HPDE6-E6E7 (cell line): ENCODE results near the gene DNAJC7.
"Not testable (repeated sequence)": the region's sequence is repeated elsewhere in the genome, so short reads cannot be mapped to it uniquely, and the experiment has no call there.

Experiments
- DNase-seq: peaks from one replicate; pipeline ENCODE4 v3.0.0; 2011; ENCODE audit warnings: missing footprints; ENCODE audit errors: extremely low spot score

Gene DNAJC7

GRCh38 chr17:42040818-42041217, 23.6 kb upstream of the DNAJC7 start:
- no peak for DNase-seq

DNA sequence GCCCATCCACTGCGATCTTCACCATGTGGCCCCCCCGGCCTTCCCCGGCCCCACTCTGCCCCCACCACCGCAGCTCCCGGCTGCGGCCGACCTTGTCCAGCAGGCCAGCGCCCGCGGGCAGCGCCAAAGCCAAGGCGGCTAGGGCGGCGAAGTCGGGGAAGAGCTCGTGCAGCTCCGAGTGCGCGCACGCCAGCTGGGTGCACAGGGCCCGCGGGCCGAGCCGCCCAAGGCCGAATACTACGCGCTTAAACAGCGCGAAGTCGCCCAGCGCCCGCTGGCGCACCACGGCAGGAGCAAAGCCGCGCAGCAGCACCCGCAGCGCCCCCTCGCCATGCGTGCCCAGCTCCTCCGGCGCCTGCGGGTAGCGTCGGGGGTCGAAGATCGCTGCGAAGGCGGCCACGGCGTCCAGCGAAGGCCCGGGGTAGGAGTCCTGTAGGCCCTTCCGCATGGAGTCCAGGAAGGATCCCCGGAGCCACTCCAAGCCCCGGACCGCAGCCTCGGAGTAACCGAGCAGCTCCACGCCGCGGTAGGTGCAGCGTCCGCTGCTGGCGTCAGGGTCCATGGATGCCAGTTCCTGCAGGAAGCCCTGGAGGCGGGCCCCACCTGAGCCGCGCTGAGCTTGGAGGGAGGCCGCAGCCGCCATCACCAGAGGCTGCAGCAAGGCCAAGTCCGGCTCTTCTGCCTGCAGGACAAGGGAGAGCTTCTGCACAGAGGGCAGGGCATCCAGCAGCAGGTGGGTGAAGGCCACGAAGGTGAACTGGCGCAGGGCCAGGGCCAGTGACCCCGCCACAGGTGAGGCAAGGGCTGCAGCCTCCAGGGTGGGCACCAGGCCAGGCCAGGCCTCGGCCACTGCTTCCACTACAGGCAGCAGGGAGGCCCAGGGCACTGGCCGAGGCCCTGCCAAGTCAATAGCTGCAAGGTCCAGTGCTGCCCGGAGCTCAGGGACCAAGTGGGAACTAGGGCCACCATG, 22.8 kb upstream of the DNAJC7 start:
- no peak for DNase-seq

DNA sequence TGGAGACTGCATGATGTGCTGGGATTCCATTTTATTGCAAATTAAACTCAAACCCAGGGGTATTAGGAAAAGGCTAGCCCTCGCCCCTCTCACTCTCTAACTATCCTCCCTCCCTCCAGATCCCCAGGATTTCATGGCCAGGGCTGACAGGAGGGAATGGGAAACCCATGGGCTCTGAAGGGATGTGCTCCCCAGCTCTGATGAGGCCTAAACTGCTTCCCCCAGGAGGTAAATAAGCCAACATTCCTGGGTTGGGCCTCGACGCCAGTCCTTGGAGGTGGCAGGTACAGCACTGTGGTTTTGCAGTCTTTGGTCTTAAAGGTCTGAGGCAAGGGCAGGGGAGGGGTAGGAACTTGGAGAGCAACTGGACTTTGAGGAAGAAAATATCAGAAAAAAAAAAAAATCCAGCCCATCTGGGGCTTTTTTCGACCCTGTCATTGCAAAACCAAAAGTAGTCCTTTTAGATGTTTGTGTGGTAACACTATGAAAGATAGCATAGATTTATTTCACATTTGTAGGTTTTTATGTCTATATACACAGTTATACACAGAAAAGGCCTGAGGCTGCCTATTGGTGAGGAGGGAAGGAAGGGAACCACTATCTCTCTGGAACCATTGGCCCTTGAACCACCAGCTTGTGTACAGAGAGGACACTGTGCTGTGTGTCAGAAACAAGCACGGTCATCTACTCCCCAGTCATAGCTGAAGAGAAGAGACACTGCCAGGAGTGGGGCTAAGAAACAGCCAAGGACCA, 21.2 kb upstream of the DNAJC7 start:
- no peak for DNase-seq

- no peak for DNase-seq
These were observed 16.8 kb upstream of the DNAJC7 start for GRCh38 chr17:42034059-42034458.

- DNase-seq, result no peak
These were observed 14.3 kb upstream of the DNAJC7 start for GRCh38 chr17:42031584-42031983.

- DNase-seq, result no peak
These were observed 11.5 kb upstream of the DNAJC7 start for GRCh38 chr17:42028791-42029127.

DNA sequence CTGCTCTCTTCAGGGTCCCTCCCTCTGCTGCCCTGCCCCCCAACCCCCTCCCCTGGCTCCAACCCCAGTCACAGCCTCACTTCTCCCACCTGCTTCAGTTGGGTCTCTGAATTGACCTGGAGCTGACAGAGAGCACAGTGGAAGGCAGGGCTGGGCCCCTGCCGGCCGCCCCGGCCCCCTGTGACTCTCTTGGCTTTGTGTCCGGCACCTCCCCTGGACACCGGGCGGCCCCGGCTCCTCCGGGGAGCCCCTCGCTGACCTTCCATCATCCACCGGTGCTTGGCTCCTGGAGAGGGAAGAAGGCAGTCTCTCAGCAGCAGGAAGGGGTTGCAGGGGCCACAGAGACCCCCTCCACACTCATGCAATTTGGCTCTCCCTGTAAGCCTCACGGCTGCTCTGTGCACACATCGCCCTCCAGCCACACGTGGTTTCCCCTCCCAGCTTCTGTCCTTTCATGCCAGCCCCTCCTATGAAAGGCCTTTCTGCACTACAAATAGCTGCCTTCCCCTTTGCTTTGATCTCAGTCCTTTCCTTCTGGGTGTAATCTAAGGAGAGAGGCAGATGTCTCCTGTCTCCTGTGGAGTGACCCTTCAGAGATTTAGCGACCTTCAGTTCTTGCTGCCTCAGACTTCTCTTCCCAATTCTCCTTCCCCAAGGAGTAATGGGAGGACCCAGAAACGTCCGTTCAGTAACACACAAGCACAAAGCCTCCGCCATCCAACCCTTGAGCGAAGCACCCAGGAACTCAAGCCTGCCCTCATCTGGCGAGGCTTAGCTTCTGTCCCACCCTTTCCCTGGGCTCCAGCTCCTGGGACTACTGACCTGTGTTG, 10.9 kb upstream of the DNAJC7 start:
- no peak for DNase-seq

DNA sequence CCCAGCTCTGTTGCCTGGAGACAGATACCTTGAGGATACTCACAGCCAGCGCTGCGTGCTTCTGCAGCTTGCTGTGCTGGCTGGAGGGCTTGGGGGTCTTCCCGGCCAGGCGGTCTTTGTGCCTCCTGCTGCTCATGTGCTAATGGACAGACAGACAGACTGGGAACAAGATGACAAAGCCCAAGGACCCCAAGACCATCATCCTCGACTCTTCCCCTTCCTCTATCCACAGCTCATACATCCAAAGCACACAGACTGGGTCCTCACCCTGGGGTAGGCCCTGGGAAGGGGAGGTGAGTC, 10.3 kb upstream of the DNAJC7 start:
- DNase-seq, result no peak

- DNase-seq, result no peak
These were observed 9.8 kb upstream of the DNAJC7 start for GRCh38 chr17:42026857-42027589.

DNA sequence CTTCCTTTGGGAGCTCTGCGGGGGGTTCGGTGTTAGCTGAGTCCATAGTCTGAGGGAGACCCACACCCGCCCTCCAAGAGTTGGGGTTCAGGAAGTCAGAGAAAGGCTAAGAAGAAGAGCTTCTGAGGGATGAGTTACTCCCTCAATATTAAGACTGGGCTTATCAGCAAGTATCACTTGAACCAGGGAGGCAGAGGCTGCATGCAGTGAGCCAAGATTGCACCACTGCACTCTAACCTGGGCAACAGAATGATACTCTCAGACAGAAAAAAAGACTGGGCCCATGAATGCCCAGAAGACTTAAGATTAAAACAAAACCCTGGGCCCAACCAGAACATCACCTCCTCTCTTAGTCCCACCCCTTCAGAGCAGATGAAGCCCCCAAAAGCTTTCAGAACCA, 8.7 kb upstream of the DNAJC7 start:
- DNase-seq, result no peak

DNA sequence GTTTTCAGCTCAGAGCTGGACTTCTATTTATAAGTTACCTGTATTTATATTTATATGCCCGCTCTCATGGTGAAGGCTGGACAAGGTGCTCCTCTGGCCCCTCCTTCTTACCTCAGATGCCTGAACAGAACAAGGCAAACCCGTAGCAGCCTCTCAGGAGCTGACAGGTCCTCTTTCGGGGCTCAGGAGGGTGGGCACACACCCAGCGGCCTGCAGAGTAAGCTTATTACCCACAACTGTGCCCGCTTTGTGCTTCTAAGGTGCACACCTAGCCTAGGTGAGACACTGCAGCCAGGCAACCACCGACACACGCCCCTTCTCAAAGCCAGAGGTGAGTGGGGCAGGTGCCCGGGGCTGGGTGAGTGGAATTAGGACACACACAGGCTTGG, 7.9 kb upstream of the DNAJC7 start:
- DNase-seq, result no peak

- DNase-seq, result no peak
These were observed 6.5 kb upstream of the DNAJC7 start for GRCh38 chr17:42023524-42024349.

DNA sequence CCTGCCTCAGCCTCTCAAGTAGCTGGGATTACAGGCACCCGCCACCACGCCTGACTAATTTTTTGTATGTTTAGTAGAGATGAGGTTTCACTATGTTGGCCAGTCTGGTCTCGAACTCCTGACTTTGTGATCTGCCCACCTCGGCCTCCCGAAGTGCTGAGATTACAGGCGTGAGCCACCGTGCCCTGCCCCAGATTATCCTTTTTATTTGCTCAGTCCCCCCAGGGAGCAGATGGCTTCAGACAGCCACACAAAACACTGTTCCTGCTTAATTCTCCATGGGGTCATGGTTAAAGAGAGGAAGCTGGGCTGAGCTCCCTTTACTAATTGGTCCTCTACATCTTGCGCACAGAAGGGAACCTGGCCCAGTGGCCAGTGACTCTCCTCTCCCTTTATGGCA, 3.6 kb upstream of the DNAJC7 start:
- not testable (repeated sequence) for DNase-seq

GRCh38 chr17:42019509-42020404, 2.5 kb upstream of the DNAJC7 start, which contains the start of gene NKIRAS2:
Gene NKIRAS2 (plus strand): TSS chr17:42020090. CDS start chr17:42021578, 1,488 bp downstream.
- peak; percentile 95 for DNase-seq

- no peak for DNase-seq
These were observed 1.7 kb upstream of the DNAJC7 start for GRCh38 chr17:42018988-42019387.

- DNase-seq, result no peak
These were observed 1.1 kb upstream of the DNAJC7 start for GRCh38 chr17:42018339-42018738.

GRCh38 chr17:42017866-42018200, 594 bp upstream of the DNAJC7 start:
- no peak for DNase-seq

GRCh38 chr17:42016411-42016831, 818 bp downstream of the DNAJC7 start:
- no peak for DNase-seq

DNA sequence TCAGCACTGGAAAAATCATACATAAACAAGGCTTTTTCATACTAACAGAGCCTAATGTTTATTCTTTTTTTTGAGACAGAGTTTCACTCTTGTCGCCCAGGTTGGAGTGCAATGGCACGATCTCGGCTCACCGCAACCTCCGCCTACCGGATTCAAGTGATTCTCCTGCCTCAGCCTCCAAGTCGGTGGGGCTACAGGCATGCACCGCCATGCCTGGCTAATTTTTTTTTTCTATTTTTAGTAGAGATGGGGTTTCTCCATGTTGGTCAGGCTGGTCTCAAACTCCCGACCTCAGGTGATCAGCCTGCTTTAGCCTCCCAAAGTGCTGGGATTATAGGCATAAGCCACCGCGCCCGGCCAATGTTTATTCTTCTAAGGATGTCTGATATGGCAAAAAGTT, 3.5 kb downstream of the DNAJC7 start:
- not testable (repeated sequence) for DNase-seq

GRCh38 chr17:42012363-42012762, 4.9 kb downstream of the DNAJC7 start:
- not testable (repeated sequence) for DNase-seq
